NCI-H1105 (cell line): Measurements from ENCODE around the gene SNRPD1.
"Not testable (repeated sequence)": the region's sequence is repeated elsewhere in the genome, so short reads cannot be mapped to it uniquely, and the experiment has no call there.

ENCODE experiments used
- DNase-seq: peaks from one replicate; lab custom pipeline; 2025; lab: John Stamatoyannopoulos, UW

The SNRPD1 gene

GRCh38 chr18:21636769-21637168 is 24.7 kb downstream of the SNRPD1 start:
- DNase-seq, result no peak

GRCh38 chr18:21638822-21639221 is 26.7 kb downstream of the SNRPD1 start:
- no peak for DNase-seq

- not testable (repeated sequence) for DNase-seq
These were observed 28.3 kb downstream of the SNRPD1 start for GRCh38 chr18:21640375-21640774.

- no peak for DNase-seq
These were observed 38.2 kb downstream of the SNRPD1 start for GRCh38 chr18:21650311-21650710.

- no peak for DNase-seq
These were observed 40.0 kb downstream of the SNRPD1 start for GRCh38 chr18:21652073-21652472.

GRCh38 chr18:21653361-21653760 is 41.2 kb downstream of the SNRPD1 start:
- DNase-seq, result no peak

GRCh38 chr18:21656402-21656801 is 44.3 kb downstream of the SNRPD1 start:
- DNase-seq, result no peak

GRCh38 chr18:21660078-21660477 is 48.0 kb downstream of the SNRPD1 start:
- DNase-seq, result no peak

- no peak for DNase-seq
These were observed 50.5 kb downstream of the SNRPD1 start for GRCh38 chr18:21662581-21662980.

GRCh38 chr18:21663578-21663977 is 51.5 kb downstream of the SNRPD1 start:
- DNase-seq, result no peak

- no peak for DNase-seq
These were observed 52.0 kb downstream of the SNRPD1 start for GRCh38 chr18:21664069-21664468.

GRCh38 chr18:21669736-21670285 is 57.7 kb downstream of the SNRPD1 start:
- no peak for DNase-seq

GRCh38 chr18:21672521-21673267 is 60.6 kb downstream of the SNRPD1 start:
- DNase-seq, result no peak

GRCh38 chr18:21675354-21675753 is 63.2 kb downstream of the SNRPD1 start:
- not testable (repeated sequence) for DNase-seq

GRCh38 chr18:21678859-21679258 is 66.7 kb downstream of the SNRPD1 start:
- DNase-seq, result no peak

GRCh38 chr18:21680161-21680560 is 68.0 kb downstream of the SNRPD1 start:
- DNase-seq, result no peak

- no peak for DNase-seq
These were observed 70.4 kb downstream of the SNRPD1 start for GRCh38 chr18:21682371-21683051.
